NCI-H2196 treated with DMSO at 0.1 percent for 48 hours (cell line): Measurements from ENCODE around the gene IQGAP3.
"Not testable (repeated sequence)": the region's sequence is repeated elsewhere in the genome, so short reads cannot be mapped to it uniquely, and the experiment has no call there.

ENCODE experiments used
- DNase-seq: peaks from one replicate; lab custom pipeline; 2025; ENCODE audit not compliant: unreplicated experiment; lab: John Stamatoyannopoulos, UW

The IQGAP3 gene

GRCh38 chr1:156571261-156571852, 1.0 kb downstream of the IQGAP3 start:
- no peak for DNase-seq

GRCh38 chr1:156566436-156566835, 5.9 kb downstream of the IQGAP3 start:
- no peak for DNase-seq

DNA sequence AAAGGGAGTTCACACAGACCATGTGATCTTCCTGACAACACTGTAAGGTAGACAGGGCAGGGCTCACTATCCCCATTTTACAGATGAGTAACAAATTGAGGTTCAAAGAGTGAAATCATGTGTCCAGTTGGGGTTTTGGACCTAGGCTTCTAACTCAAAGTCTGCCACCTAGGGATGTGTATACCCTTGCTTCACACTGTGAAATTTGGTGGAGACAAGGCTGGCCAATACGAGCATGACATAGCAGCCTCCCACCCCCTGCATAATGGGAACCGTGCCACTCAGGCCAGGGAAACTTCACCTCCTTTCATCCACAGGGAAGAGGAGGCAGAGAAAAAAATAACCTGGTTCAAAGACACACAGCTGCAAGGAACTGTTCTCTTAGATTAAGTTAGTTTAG, 6.8 kb downstream of the IQGAP3 start:
- DNase-seq = no peak

DNA sequence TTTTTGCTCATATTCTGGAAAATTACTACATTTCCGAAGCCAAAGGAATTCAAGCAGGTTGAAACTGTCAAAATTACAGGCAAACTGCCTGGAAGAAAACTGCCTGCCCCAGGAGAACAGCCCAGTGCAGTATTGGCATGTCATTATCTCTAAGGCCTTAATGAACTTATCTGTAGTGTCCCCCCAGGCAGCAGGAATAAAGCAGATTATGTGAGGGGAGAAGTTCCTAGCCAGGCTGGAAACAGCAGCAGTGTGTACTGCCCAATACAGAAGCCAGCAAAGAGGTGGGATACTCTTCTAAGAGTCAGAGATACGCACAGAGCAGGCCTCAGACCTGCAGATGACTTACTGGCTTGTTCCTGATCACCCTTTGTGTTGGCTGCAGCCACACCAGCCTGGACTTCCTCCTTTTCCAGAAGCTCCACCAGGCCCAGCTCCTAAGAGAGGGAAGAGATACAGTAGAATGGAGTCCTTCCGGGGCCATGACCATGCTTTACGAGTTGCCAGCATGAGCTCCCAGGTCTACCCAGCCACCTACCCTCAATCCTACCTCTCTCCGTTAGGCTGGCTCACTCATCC, 11.7 kb downstream of the IQGAP3 start:
- no peak for DNase-seq

GRCh38 chr1:156559797-156560385, 12.5 kb downstream of the IQGAP3 start:
- no peak for DNase-seq

- no peak for DNase-seq
These were observed 13.1 kb downstream of the IQGAP3 start for GRCh38 chr1:156559086-156559796.

DNA sequence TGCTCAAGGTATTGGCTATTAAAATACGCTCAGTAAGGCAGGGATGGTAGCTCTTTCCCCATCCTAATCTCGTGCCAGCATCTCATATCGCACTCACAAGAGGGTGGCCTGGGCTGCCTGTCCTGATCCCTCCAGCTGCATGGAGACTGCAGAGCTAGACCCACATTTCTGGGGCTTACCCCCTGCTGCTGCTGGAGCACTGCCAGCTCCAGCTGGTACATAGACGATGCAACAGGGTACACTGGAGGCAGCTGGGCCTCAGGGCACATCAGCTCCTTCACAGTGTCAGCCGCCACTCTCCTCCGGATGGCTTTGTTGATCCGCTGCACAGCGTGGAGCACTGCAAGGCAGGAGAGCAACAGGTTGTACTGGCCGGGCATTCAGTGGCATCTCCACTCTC, 16.0 kb downstream of the IQGAP3 start:
- DNase-seq = no peak

- DNase-seq = no peak
These were observed 16.6 kb downstream of the IQGAP3 start for GRCh38 chr1:156555715-156556114.

DNA sequence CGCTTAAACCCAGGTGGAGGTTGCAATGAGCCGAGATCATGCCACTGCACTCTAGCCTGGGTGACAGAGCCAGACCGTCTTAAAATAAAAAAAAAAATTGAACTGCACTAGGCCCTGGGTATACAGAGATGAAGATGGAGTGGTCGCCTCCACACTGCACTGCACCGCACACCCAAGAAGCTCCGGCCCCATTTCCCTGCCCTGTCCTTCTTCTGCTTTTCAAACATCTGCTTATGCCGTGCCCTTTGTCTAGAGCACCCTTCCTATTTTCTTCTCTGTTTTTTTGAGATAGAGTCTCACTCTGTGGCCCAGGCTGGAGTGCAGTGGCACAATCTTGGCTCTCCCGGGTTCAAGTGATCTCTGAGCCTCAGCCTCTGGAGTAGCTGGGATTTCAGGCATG, 17.4 kb downstream of the IQGAP3 start:
- DNase-seq = no peak

- no peak for DNase-seq
These were observed 18.4 kb downstream of the IQGAP3 start for GRCh38 chr1:156553860-156554485.

DNA sequence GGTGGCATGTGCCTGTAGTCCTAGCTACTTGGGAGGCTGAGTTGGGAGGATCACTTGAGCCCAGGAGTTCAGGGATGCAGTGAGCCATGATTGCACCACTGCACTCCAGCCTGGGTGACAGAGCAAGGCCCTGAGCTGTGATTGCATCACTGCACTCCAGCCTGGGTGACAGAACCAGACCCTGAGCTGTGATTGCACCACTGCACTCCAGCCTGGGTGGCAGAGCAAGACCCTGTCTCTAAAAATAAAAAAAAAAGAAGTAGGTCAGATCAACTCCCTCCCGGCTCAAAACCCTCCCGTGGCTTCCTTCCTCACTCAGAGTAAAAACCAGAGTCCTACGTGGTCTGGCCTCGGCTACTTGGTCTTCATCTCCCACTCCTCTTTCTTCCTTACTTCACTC, 19.4 kb downstream of the IQGAP3 start:
- not testable (repeated sequence) for DNase-seq

DNA sequence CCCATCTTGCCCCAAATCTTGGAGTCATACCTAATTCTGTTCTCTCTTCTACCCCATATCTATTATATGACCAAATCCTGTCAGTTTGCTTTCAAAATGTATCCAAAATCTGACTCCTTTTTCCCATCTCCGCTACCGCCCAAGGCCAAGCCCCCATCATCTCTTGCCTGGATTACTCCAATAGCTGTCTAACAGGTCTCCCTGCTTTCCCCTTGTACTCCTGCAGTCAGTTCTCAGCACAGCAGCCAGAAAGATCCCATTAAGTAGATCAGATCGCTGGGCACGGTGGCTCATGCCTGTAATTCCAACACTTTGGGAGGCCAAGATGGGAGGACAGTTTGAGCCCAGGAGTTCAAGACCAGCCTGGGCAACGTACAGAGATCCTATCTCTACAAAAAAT, 19.8 kb downstream of the IQGAP3 start:
- no peak for DNase-seq

DNA sequence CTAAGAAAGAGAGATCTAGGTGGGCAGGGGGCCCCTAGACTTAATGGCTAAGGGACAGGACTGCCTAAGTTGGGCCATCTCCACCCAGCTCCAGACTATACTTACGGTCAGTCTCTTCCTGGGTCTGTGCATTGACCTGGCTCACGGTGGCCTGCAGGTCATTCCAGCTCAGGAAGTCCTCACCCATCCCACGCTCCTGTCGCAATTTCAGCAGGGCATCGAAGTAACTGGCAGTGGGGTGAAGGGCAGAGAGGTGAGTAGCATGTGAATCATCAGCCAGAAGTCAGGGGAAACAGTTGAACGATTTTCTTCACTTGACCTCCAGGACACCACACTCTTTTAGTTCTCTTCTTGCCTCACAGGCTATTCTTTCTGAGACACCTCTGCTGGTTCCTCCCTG, 20.5 kb downstream of the IQGAP3 start:
- DNase-seq = no peak

GRCh38 chr1:156551066-156551643, 21.2 kb downstream of the IQGAP3 start:
- DNase-seq = no peak

- DNase-seq = no peak
These were observed 22.0 kb downstream of the IQGAP3 start for GRCh38 chr1:156550346-156550745.

GRCh38 chr1:156549831-156550230, 22.5 kb downstream of the IQGAP3 start:
- no peak for DNase-seq

DNA sequence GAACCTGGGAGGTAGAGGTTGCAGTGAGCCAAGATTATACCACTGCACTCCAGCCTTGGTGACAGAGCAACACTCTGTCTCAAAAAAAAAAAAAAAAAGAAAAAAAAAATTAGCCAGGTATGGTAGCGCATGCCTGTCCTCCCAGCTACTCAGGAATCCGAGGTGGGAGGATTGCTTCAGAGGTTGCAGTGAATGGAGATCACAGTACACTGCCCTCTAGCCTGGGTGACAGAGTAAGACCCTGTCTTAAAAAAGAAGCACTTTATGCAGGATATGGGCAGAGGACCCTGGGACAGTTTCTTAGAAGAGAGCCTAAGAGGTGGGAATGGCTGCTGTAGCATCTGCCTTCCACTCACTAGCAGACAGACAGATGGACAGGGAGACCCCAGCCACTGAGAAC, 23.0 kb downstream of the IQGAP3 start:
- no peak for DNase-seq

DNA sequence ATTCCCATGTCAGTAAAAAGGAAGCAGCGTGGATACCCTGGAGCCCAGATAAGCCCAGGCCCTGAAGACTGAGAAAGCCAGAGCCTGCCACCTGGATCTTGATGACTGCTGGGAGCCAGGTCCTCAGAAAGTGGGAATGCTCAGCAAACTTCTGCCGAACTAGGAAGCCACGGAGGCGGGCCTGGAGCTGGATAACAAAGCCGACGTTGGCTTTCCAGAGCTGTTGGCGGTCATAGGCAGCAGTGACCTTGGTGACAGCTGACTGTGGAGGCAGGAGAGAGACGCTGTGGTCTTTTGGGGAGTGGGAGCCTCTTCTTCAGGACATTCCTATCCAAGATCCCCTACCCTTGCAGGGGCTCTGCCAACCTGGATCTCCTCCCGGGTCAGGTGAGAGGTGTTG, 24.4 kb downstream of the IQGAP3 start:
- no peak for DNase-seq

GRCh38 chr1:156547434-156547833, 24.9 kb downstream of the IQGAP3 start:
- DNase-seq = no peak

DNA sequence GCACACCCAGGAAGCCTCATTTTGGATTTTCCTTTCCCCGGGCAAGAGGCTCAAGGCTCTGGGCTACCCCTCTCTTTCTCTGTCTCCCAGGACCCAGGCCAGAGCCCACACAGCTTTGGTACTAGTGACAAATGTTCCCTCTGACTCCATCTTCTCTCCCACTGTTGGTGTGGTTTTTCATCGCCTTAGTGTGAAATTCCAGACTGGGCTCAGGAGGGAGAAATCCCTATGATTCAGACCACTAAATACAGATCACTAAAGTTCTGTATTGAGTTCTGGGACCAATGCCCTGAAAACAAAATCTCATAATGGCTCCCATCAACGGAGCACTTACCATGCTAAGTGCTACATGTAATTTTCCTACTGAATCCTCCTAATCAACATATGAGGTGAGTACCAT, 26.1 kb downstream of the IQGAP3 start:
- DNase-seq = no peak

DNA sequence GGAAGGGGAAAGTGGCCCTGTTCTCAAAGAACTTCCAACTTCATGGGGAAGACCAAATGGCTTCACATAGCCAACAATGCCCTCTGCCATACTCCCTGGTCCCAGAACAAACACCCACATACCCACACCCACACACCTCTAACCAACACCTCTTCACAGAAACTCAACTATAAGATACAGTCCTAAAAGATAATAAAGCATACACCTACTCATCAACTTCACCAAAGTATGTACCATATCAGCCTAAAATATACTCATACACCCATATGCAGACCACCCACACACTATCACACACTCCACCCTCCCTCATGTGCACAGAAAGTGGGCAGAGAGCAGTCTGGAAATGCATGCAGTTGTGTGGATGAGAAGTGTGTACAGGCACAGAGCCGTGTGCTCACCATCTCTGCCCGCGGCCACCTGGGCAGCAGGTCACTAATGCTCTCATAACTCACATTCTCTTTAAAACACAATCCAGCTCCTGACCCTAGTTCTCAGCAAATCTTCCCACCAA, 27.7 kb downstream of the IQGAP3 start:
- no peak for DNase-seq
